NCI-H2107 (cell line): ENCODE data around the gene PIAS2.

Experiments used
- DNase-seq: peaks from one replicate; lab custom pipeline; 2025; lab: John Stamatoyannopoulos, UW

Gene PIAS2

DNA sequence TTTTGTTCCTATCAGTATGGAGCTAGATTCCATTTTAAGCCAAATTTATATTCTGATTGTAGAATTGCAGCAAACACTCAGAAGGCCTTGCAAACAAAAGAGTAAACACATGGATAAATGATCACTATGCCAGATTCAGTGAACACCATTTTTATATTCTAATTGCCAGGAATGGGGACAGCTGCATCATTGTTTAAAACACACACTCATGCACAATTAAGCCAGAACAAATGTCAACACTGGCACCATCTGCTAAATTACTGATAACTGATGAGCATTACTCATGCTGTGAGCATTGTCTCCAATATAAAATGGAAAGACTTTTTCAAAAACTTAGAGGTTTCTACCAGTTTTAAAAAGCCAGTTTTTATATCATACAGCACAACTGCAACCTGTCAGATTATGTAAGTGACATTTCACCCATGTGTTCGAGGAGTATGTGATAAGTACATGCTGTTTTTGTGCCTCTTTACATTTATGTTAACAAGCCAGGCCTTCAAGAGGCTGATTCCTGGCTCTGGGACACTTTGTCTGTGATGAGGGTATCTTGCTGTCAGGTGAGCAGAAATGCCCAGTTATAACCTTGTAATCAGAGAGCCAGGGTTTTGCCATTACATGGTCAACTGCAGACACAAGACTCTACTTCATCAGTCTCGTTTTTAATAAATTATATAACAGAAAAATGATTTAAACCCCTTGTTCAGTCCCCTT lies 156.1 kb downstream of the PIAS2 start:
- no peak for DNase-seq

DNA sequence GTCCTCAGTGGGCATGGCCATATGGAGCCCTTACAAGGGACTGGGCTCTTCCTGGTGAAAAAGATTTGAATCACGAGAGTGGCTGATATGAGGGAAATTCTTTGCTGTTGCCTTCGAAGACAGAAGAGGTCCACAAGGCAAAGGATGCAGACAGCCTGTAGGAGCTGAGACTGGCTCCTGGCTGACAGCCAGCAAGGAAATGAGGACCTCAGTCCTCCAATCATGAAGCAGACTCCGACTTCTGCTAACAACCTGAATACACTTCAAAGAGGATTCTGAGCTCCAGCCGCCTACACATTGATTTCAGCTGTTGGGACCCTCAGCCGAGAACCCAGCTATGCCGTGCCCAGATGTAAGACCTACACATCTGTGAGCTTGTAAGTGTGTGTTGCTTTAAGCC lies 157.4 kb downstream of the PIAS2 start:
- DNase-seq: no peak

DNA sequence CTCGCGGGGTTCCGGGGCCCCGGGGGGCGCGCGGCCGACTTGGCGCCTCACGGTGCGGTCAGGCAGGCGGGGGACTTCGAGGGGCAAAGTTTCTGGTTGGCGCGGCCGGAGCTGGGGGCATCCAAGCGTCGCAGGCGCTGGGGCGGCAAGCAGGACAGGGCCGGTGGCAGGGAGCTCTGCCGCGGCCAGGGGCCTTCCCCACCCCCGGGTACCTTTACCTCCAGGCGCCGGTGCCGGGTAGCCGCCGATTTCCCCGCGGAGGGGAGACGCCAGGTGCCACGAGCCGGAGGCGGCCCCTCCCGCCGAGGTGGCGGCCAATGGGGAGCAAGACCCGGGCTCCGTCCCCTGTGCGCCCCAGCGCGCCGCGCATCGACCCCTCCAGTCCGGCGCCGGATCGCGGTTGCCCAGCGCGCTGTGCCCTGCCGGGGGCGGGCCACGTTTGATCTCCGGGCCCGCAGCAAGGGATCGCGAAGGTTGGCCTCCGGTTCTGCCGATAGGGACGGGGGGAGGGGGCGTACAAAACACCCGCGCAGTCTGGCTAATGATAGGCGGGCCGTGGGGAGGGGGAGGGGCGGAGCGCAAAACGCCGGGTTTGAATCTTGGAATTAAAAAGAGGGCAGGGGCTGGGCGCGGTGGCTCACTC lies 160.6 kb downstream of the PIAS2 start, which contains the start of gene ST8SIA5:
ST8SIA5 (minus strand) TSS at position 495 of the 643 bp plus-strand sequence. CDS start 545 bp downstream, outside the sequence.
- DNase-seq: peak; percentile 39

DNA sequence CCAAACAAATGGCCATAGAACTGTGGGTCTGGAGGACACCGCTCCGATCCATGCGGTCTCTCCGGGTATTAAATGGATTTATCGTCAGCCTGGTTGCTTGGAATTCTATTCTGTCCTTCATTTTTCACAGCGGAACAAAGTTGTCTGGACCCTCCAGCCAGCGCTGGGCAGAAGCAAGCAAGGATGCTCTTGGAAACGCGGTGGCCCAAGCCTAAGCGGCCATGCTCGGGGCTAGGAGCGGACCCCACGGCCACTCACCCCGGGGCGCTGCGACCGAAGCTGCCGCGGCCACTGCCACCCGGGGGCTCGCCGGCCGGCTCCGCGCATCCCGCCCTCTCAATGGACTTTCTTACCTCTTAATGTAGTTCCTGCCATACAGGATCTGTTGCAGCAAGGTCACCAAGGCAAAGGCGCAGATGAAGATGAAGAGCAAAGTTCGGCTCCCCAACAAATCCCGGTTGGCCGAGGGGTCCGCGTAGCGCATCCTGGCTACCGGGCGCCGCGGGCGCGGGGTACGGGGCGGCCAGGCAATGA lies 161.2 kb downstream of the PIAS2 start:
- no peak for DNase-seq

DNA sequence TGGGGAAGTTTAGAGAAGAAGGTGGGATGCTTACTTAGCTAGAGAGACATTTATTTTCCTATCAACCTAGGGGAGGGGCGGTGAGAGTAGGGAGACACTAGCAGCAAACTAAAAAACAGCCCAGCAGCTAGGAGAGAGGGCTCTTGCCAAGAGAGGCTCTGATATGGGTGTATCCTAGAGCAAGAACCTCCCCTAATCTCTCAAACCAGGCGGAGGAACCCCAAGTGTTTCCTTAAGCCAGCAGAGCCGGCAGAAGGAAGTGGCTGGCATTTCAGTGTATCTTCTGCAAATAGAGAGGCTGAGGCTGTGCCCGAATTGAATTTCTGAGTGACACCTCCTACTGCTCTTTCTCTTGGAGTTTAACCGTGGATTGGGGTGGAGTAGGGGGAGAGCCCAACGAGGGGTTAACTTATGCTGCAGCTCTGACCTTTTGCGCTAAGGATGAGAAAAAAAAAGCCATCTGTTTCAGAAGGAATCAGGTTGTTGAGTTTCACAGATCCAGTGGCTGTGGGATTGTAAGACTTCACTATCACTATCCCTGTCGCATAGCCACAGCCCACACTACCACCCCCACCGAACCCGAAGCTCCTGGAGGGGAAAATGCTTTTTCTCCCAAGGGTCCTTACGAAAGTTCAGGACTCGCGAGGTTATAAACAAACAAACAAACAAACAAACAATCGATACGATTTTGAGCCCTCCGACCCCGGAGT lies 161.8 kb downstream of the PIAS2 start:
- no peak for DNase-seq

DNA sequence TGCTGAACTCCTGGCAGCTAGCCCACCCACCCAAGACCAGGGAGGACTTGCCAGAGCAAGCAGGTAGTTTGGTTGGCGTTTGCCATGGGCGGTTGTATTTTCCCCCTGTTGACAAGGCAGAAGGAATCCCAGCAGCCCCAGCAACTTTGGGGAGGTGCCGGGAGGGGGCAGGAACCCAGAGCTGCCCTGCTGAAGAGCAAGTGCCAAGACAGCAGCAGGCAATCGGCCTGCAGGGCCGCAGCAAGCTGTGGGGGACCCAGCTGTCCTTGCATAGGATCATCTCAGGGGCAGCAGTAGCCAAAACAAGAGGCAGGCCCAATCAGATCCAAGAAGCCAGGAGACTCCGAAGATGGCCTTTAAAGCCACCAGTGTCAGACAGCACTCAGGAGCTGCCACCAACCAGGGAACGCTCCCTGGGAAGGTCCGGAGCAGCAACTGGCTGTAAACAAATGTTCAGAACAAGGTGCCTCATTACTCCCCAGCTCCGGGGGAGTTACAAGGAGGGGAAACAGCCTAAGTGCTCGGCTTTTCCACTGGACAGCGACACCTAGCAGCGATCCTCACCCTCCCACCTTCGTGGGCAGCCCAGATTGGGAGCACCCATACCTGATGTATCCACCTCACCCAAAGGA lies 162.5 kb downstream of the PIAS2 start:
- no peak for DNase-seq

DNA sequence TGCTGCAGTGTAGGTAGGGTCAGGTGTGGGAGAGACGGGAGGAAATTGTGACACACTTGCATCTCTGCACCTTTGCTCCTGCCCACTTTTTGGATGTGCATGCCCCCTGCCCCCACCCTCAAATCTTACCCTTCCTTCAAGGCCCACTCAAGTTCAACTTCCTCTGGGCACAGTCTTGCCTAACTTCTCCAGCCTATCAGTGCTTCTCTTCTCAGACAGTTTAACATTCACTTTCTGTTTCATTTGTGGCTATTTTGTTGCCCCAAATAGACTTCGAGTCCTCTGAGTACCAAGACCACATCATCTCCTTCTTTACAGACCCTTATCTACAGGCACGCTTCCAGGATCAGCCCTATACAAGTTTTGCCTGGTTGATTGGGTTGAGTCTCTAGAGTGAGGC lies 163.1 kb downstream of the PIAS2 start:
- no peak for DNase-seq
